Liver (tissue), 9 donors: ENCODE measurements around the gene HNMT. TPM values are rescaled to one million over a fixed set of nuclear protein-coding genes. Genes with fewer than 3 reads are reported as not detected.

Source experiments
- DNase-seq: peaks from one replicate; pipeline ENCODE4 v3.0.0-alpha.2; 2017; ENCODE audit warnings: low spot score
- H3K27ac ChIP-seq, 2 donors: one replicate each; pipeline ENCODE4 v1.7.0; 2013; ENCODE audit warnings: inconsistent platforms in 2 of 2, low read length in 2 of 2, control low read depth in 1 of 2, low read depth in 1 of 2, mild to moderate bottlenecking in 1 of 2
- H3K27me3 ChIP-seq, 4 donors: one replicate each; pipeline versions ENCODE4 v1.6.1 to v1.7.0; 2013; ENCODE audit warnings: low read length in 3 of 4, inconsistent platforms in 1 of 4, mild to moderate bottlenecking in 1 of 4, moderate library complexity in 1 of 4; ENCODE audit not compliant: control insufficient read depth in 4 of 4, insufficient read depth in 4 of 4
- H3K36me3 ChIP-seq, 4 donors: one replicate each; pipeline versions ENCODE4 v1.6.1 to v1.7.0; 2013; ENCODE audit warnings: low read length in 3 of 4, mild to moderate bottlenecking in 3 of 4, low read depth in 1 of 4, moderate library complexity in 1 of 4; ENCODE audit not compliant: control insufficient read depth in 4 of 4, insufficient read depth in 3 of 4
- H3K4me1 ChIP-seq, 4 donors: one replicate each; pipeline versions ENCODE4 v1.6.1 to v1.7.0; 2013; ENCODE audit warnings: low read length in 3 of 4, mild to moderate bottlenecking in 3 of 4, moderate library complexity in 1 of 4; ENCODE audit not compliant: control insufficient read depth in 4 of 4, insufficient read depth in 4 of 4
- H3K4me3 ChIP-seq, 3 donors: one replicate each; pipeline versions ENCODE4 v1.6.1 to v1.7.0; 2013; ENCODE audit warnings: low read length in 3 of 3, control low read depth in 1 of 3, low read depth in 1 of 3, mild to moderate bottlenecking in 1 of 3
- H3K9ac ChIP-seq, 2 donors: one replicate each; pipeline ENCODE4 v1.7.0; 2013; ENCODE audit warnings: low read length in 2 of 2, mild to moderate bottlenecking in 2 of 2, moderate library complexity in 2 of 2, control low read depth in 1 of 2, low read depth in 1 of 2
- H3K9me3 ChIP-seq, 4 donors: one replicate each; pipeline versions ENCODE4 v1.6.1 to v1.7.0; 2013; ENCODE audit warnings: low read length in 3 of 4; ENCODE audit not compliant: control insufficient read depth in 4 of 4
- ATF3 ChIP-seq: IDR thresholded peaks from 2 replicates; pipeline ENCODE4 v1.6.1; 2016; ENCODE audit warnings: antibody characterized with exemption
- CTCF ChIP-seq: fragments of 150-350 bp; IDR thresholded peaks from 2 replicates; pipeline ENCODE4 v1.5.1; 2017; ENCODE audit warnings: improper control_type of control experiment, low read depth, low read length; ENCODE audit not compliant: missing input control
- EGR1 ChIP-seq, 2 donors: IDR thresholded peaks; 2 replicates each; pipeline ENCODE4 v1.6.1; 2016 to 2018; ENCODE audit warnings: antibody characterized with exemption in 2 of 2, low read depth in 2 of 2
- FOXA1 ChIP-seq: IDR thresholded peaks from 2 replicates; pipeline ENCODE4 v1.6.1; 2016; ENCODE audit warnings: antibody characterized with exemption
- FOXA2 ChIP-seq: IDR thresholded peaks from 2 replicates; pipeline ENCODE4 v1.6.1; 2016; ENCODE audit warnings: antibody characterized with exemption
- GABPA ChIP-seq, 2 donors: IDR thresholded peaks in 1 of 2; conservative IDR thresholded peaks in 1 of 2; 2 replicates each; pipeline ENCODE4 v1.6.1; 2016; ENCODE audit warnings: antibody characterized with exemption in 2 of 2, mild to moderate bottlenecking in 1 of 2, moderate library complexity in 1 of 2
- HNF4A ChIP-seq, 2 donors: conservative IDR thresholded peaks; 2 replicates each; pipeline ENCODE4 v1.6.1; 2016; ENCODE audit warnings: antibody characterized with exemption in 2 of 2, mild to moderate bottlenecking in 2 of 2
- HNF4G ChIP-seq: IDR thresholded peaks from 2 replicates; pipeline ENCODE4 v1.6.1; 2016; ENCODE audit warnings: antibody characterized with exemption
- JUND ChIP-seq, 2 donors: IDR thresholded peaks; 2 replicates each; pipeline ENCODE4 v1.6.1; 2016; ENCODE audit warnings: antibody characterized with exemption in 2 of 2
- NR2F2 ChIP-seq: IDR thresholded peaks from 2 replicates; pipeline ENCODE4 v1.6.1; 2016; ENCODE audit warnings: antibody characterized with exemption
- RAD21 ChIP-seq, 2 donors: IDR thresholded peaks; 2 replicates each; pipeline ENCODE4 v1.6.1; 2016; ENCODE audit warnings: antibody characterized with exemption in 2 of 2, mild to moderate bottlenecking in 2 of 2
- RXRA ChIP-seq, 2 donors: IDR thresholded peaks; 2 replicates each; pipeline ENCODE4 v1.6.1; 2017 to 2018; ENCODE audit warnings: antibody characterized with exemption in 2 of 2, mild to moderate bottlenecking in 1 of 2
- SP1 ChIP-seq: IDR thresholded peaks from 2 replicates; pipeline ENCODE4 v1.6.1; 2018; ENCODE audit warnings: antibody characterized with exemption, mild to moderate bottlenecking
- TAF1 ChIP-seq: conservative IDR thresholded peaks from 2 replicates; pipeline ENCODE4 v1.6.1; 2016; ENCODE audit warnings: antibody characterized with exemption, mild to moderate bottlenecking
- YY1 ChIP-seq: IDR thresholded peaks from 2 replicates; pipeline ENCODE4 v1.6.1; 2016; ENCODE audit warnings: antibody characterized with exemption, mild to moderate bottlenecking
- WGBS: extraction: QIAGEN DNeasy Blood & Tissue Kit; methylation state at CpG from one replicate; pipeline ENCODE4 v1.1.7; 2013; 5-methylcytosine and 5-hydroxymethylcytosine counted together
- polyA plus RNA-seq, 2 donors: library from polyadenylated mRNA; stranded (reverse) in 1 of 2; unstranded in 1 of 2; fragments of 200-250 nt in 1 of 2; fragments of >200 nt in 1 of 2; fragmentation: Nextera tagmentation in 1 of 2; extraction: Ambion mirVana in 1 of 2; gene quantifications; one replicate each; pipeline versions ENCODE4 v1.2.1 to v1.2.3, GENCODE V29; 2013 to 2015
- total RNA-seq, 2 donors: library from RNA; depleted of rRNA; stranded (reverse); fragments of >200 nt; gene quantifications; one replicate each; pipeline ENCODE4 v1.2.3, GENCODE V29; 2014
- TF ChIP-seq, protein P1 (sequence below): IDR thresholded peaks from 2 replicates; pipeline ENCODE4 v1.6.1; 2016; ENCODE audit warnings: antibody characterized with exemption, mild to moderate bottlenecking
- TF ChIP-seq, protein P2 (sequence below): IDR thresholded peaks from 2 replicates; pipeline ENCODE4 v1.6.1; 2016; ENCODE audit warnings: antibody characterized with exemption
- TF ChIP-seq, protein P3 (sequence below): IDR thresholded peaks from 2 replicates; pipeline ENCODE4 v1.6.1; 2016; ENCODE audit warnings: antibody characterized with exemption
- donor health status: healthy.
- donor health status: healthy.
- donor health status: healthy.
- donor health status: healthy.
- donor health status: healthy.

The HNMT gene
- total and polyA plus RNA-seq, 4 donors = 44.4 to 103 (median 78.5) TPM

- Histone ChIP-seq H3K4me3 (no peak overlapping the region), H3K9ac (no peak overlapping the region), H3K27me3 (no peaks in the 10 kb centered on the region), H3K4me1 (peaks cover 0 to 11% (median under 1%) of the 10 kb centered on the region in 4 donors), H3K9me3 (no peaks in the 10 kb centered on the region), H3K36me3 (peaks cover 0 to 32% (median 22%) of the 10 kb centered on the region in 4 donors), H3K27ac (no peak overlapping the region)
- TF ChIP-seq GABPA (IDR thresholded peaks at IDR 0.05 in 1 of 2, conservative IDR thresholded peaks at IDR 0.05 in 1 of 2) (no peak), FOXA2 (no peak), JUND (IDR thresholded peaks at IDR 0.05) (no peak), HNF4G (no peak), RXRA (IDR thresholded peaks at IDR 0.05) (no peak), SP1 (no peak), NR2F2 (no peak), TAF1 (no peak), FOXA1 (no peak), EGR1 (IDR thresholded peaks at IDR 0.05; ENCODE audit: low read depth in 2 of 2) (no peak), RAD21 (IDR thresholded peaks at IDR 0.05) (no peak), ATF3 (no peak), HNF4A (conservative IDR thresholded peaks at IDR 0.05) (no peak)
- TF ChIP-seq, protein P1, sequence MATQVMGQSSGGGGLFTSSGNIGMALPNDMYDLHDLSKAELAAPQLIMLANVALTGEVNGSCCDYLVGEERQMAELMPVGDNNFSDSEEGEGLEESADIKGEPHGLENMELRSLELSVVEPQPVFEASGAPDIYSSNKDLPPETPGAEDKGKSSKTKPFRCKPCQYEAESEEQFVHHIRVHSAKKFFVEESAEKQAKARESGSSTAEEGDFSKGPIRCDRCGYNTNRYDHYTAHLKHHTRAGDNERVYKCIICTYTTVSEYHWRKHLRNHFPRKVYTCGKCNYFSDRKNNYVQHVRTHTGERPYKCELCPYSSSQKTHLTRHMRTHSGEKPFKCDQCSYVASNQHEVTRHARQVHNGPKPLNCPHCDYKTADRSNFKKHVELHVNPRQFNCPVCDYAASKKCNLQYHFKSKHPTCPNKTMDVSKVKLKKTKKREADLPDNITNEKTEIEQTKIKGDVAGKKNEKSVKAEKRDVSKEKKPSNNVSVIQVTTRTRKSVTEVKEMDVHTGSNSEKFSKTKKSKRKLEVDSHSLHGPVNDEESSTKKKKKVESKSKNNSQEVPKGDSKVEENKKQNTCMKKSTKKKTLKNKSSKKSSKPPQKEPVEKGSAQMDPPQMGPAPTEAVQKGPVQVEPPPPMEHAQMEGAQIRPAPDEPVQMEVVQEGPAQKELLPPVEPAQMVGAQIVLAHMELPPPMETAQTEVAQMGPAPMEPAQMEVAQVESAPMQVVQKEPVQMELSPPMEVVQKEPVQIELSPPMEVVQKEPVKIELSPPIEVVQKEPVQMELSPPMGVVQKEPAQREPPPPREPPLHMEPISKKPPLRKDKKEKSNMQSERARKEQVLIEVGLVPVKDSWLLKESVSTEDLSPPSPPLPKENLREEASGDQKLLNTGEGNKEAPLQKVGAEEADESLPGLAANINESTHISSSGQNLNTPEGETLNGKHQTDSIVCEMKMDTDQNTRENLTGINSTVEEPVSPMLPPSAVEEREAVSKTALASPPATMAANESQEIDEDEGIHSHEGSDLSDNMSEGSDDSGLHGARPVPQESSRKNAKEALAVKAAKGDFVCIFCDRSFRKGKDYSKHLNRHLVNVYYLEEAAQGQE = no peak
- TF ChIP-seq, protein P2, sequence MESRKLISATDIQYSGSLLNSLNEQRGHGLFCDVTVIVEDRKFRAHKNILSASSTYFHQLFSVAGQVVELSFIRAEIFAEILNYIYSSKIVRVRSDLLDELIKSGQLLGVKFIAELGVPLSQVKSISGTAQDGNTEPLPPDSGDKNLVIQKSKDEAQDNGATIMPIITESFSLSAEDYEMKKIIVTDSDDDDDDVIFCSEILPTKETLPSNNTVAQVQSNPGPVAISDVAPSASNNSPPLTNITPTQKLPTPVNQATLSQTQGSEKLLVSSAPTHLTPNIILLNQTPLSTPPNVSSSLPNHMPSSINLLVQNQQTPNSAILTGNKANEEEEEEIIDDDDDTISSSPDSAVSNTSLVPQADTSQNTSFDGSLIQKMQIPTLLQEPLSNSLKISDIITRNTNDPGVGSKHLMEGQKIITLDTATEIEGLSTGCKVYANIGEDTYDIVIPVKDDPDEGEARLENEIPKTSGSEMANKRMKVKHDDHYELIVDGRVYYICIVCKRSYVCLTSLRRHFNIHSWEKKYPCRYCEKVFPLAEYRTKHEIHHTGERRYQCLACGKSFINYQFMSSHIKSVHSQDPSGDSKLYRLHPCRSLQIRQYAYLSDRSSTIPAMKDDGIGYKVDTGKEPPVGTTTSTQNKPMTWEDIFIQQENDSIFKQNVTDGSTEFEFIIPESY = no peak
- DNase-seq = no peak
- 92% methylated on average over 1 of the region's 1 CpG for WGBS
Observed at GRCh38 chr2:137999273-137999672, 35.0 kb downstream of the HNMT start.

DNA sequence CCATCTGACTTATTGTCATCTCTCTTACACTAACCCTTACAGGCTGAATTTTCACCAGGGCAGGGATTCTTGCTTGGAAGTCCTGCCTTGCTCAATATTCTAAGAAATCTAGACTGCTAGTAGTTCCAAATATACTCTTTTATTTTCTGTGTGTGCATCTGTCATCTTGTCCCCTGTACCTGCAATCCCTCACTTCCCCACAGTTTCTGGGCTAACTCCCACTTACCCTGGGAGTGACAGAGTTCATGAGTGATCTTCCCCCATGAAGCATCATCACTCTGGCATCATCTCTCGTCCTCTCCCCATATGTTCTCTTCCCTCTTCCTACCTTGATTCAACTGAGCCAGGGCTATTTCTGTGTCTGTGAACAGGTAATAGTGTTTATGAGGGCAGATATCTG is 35.7 kb downstream of the HNMT start:
- no peak for TF ChIP-seq SP1
- TF ChIP-seq FOXA2 = no peak
- TF ChIP-seq ATF3 = no peak
- no peak for TF ChIP-seq CTCF
- TF ChIP-seq RAD21 (IDR thresholded peaks at IDR 0.05) = no peak
- no peak for TF ChIP-seq HNF4A (conservative IDR thresholded peaks at IDR 0.05)
- TF ChIP-seq HNF4G = no peak
- no peak for TF ChIP-seq JUND (IDR thresholded peaks at IDR 0.05)
- no peak for TF ChIP-seq YY1
- TF ChIP-seq RXRA (IDR thresholded peaks at IDR 0.05) = no peak
- TF ChIP-seq, protein P3, sequence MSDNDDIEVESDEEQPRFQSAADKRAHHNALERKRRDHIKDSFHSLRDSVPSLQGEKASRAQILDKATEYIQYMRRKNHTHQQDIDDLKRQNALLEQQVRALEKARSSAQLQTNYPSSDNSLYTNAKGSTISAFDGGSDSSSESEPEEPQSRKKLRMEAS = no peak
- TF ChIP-seq FOXA1 = no peak
- TF ChIP-seq EGR1 (IDR thresholded peaks at IDR 0.05; ENCODE audit: low read depth in 2 of 2) = no peak
- TF ChIP-seq, protein P2 = no peak
- TF ChIP-seq TAF1 = no peak
- no peak for TF ChIP-seq GABPA (IDR thresholded peaks at IDR 0.05 in 1 of 2, conservative IDR thresholded peaks at IDR 0.05 in 1 of 2)
- H3K4me3 ChIP-seq = no peak overlapping the region
- H3K36me3 ChIP-seq = peaks cover 0 to 39% (median 26%) of the 10 kb centered on the region in 4 donors
- no peak for DNase-seq
- WGBS = 85% methylated on average over 1 of the region's 1 CpG
- no peak overlapping the region for H3K9ac ChIP-seq
- H3K9me3 ChIP-seq = no peaks in the 10 kb centered on the region
- no peak overlapping the region for H3K27ac ChIP-seq
- peaks cover 0 to 11% (median under 1%) of the 10 kb centered on the region in 4 donors for H3K4me1 ChIP-seq
- no peaks in the 10 kb centered on the region for H3K27me3 ChIP-seq
